ENCODE results near the gene IL17C.

Gene IL17C

GRCh38 chr16:88638323-88639230, at the start of gene IL17C:
Gene IL17C, plus strand, starts transcription at chr16:88638572. Its CDS starts 70 bp downstream, at chr16:88638642.
- H3K4me1 ChIP-seq: peaks cover 0 to 16% (median 14%) of the 10 kb centered on the region in 4 donors
- TF ChIP-seq CTCF (IDR thresholded peaks at IDR 0.05): no peak

GRCh38 chr16:88588754-88589153, 49.6 kb upstream of the IL17C start:
- no peak for TF ChIP-seq CTCF (IDR thresholded peaks at IDR 0.05)
- H3K27me3 ChIP-seq: no peaks in the 10 kb centered on the region
- no peaks in the 10 kb centered on the region for H3K4me1 ChIP-seq
- DNase-seq: no peak
- intact Hi-C loops (cut with DNase I; ENCODE audit: low total_unique reads): no loop called here
- peaks cover 22 to 69% (median 42%) of the 10 kb centered on the region in 3 donors for H3K36me3 ChIP-seq
- no peaks in the 10 kb centered on the region for H3K9me3 ChIP-seq
- no peak overlapping the region for H3K4me3 ChIP-seq
- no peak overlapping the region for H3K27ac ChIP-seq

More at GRCh38 chr16:88638323-88639230, at the start of gene IL17C:
- peaks cover 0 to 68% of the 10 kb centered on the region in 2 donors for H3K27me3 ChIP-seq
- H3K9me3 ChIP-seq: no peaks in the 10 kb centered on the region
- H3K27ac ChIP-seq: no peak within 1 kb of the TSS
- H3K36me3 ChIP-seq: peaks cover 0 to 7% (median 2%) of the 10 kb centered on the region in 3 donors
- H3K4me3 ChIP-seq: no peak within 1 kb of the TSS
- DNase-seq: no peak
- intact Hi-C loops (cut with DNase I; ENCODE audit: low total_unique reads): no loop called here

- H3K27me3 ChIP-seq: no peaks in the 10 kb centered on the region
- no peak for TF ChIP-seq CTCF (IDR thresholded peaks at IDR 0.05)
- H3K9me3 ChIP-seq: no peaks in the 10 kb centered on the region
- peaks cover 22 to 71% (median 42%) of the 10 kb centered on the region in 3 donors for H3K36me3 ChIP-seq
- no peaks in the 10 kb centered on the region for H3K4me1 ChIP-seq
- no peak overlapping the region for H3K27ac ChIP-seq
- H3K4me3 ChIP-seq: no peak overlapping the region
- intact Hi-C loops (cut with DNase I; ENCODE audit: low total_unique reads): no loop called here
- DNase-seq: no peak
Observed at GRCh38 chr16:88589441-88589840, 48.9 kb upstream of the IL17C start.

GRCh38 chr16:88591577-88592021, 46.8 kb upstream of the IL17C start:
- intact Hi-C loops (cut with DNase I; ENCODE audit: low total_unique reads): no loop called here
- Histone ChIP-seq H3K4me3 (no peak overlapping the region), H3K9me3 (no peaks in the 10 kb centered on the region), H3K36me3 (peaks cover 22 to 70% (median 46%) of the 10 kb centered on the region in 3 donors), H3K27me3 (no peaks in the 10 kb centered on the region), H3K27ac (no peak overlapping the region), H3K4me1 (no peaks in the 10 kb centered on the region)
- peak; percentile 70 for DNase-seq
- TF ChIP-seq CTCF (IDR thresholded peaks at IDR 0.05): no peak

- H3K36me3 ChIP-seq: peaks cover 12 to 61% (median 31%) of the 10 kb centered on the region in 3 donors
- no peaks in the 10 kb centered on the region for H3K27me3 ChIP-seq
- DNase-seq: no peak
- no peak overlapping the region for H3K27ac ChIP-seq
- no peak overlapping the region for H3K4me3 ChIP-seq
- no peak for TF ChIP-seq CTCF (IDR thresholded peaks at IDR 0.05)
- no peaks in the 10 kb centered on the region for H3K4me1 ChIP-seq
- intact Hi-C loops (cut with DNase I; ENCODE audit: low total_unique reads): no loop called here
- no peaks in the 10 kb centered on the region for H3K9me3 ChIP-seq
Observed at GRCh38 chr16:88593061-88593460, 45.3 kb upstream of the IL17C start.
